Stimulated activated CD4-positive, alpha-beta T cell treated with anti-CD3 and anti-CD28 coated beads, Interleukin-1b, Interleukin-23, amount 100 ng/mL, for 48 hours (primary cell): ENCODE results near the gene ISYNA1.
A peak's percentile ranks its signal among the peaks of the same experiment; 100 is the strongest.
"Not testable (repeated sequence)": the region's sequence is repeated elsewhere in the genome, so short reads cannot be mapped to it uniquely, and the experiment has no call there.

Source experiments
- DNase-seq: peaks from one replicate; pipeline ENCODE4 v3.0.0-alpha.2; 2020

ISYNA1 gene

DNA sequence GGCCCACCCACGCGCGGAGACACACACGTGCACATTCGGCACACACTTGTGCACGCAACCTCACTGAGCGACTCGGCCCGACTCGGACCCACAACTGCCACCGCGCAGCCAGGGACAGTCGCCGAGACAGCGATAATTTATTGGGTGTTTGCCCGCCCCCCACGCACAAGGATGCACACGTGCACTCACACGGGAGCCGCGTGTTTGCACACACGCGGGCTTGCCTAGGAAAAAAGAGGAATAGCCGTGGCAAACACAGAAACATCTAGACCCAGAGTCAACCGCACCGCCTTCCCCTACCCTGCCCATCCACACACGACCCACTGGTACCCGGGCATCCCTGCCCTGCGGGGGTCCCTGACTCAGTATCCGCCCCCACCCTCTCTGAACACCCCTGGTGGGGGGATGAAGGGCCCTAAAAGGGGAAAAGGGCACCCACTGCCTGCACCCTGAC lies 19.9 kb downstream of the ISYNA1 start:
- no peak for DNase-seq

DNA sequence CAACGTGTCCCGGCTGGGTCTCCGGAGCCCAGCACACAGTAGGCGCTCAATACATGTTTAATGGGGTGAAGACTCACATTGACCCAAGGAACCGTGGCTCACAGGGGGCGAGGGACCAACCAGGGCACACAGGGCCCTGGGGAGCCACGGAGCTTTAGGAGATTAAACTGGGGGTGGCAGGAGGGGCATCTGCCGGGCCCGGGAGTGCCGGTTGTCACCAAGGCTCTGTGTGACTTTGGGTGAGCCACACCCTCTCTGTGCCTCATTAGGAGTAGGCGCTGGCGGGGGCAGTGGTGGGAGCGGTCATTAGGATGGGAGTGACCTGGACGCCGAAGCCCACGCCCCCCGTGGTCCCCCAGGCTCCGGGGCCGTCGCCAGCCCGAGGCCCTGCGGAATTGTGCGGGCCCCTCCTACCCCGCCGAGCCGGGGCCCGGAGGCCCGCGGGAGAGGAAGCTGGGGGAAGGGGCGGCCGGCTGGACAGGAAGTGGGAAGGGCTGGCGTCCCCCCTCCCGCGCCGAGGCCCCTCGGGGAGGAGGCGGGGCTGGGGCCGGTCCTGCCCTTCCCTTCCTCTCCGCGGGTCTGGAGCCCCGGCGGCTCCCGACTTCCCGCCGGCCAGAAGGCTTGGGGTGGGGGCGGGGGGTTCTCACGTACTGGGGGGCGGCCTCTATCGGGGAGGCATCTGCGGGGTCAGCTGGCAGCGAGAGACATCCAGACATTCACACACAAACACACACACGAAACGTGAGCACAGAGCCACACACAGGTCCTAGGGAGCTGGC lies 20.5 kb downstream of the ISYNA1 start:
- DNase-seq = no peak

DNA sequence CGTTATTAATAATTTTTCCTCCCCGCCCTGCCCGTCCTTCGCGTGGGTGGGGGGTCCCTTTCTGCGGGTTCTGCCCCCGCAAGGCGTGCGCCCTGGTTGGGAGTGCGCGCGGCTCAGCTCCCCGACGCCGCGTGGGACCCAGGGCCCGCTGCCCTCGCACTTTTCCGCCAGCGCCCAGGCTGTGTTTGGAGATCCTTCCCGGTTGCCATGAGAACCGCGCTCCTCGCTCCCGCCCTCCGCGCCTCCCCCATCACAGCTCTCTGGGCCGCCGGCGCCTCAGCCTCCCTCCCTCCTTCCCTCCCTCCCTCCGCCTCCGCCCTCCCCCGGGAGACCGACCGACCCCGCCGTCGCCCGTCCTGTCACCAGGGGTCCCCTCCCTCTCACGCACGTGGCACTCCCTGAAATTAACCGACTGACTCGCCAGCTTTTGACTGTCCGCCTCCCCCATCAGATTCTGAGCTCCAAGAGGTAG lies 21.1 kb downstream of the ISYNA1 start:
- DNase-seq = peak; percentile 59

- no peak for DNase-seq
Measured at GRCh38 chr19:18415178-18415867, 22.6 kb downstream of the ISYNA1 start.

DNA sequence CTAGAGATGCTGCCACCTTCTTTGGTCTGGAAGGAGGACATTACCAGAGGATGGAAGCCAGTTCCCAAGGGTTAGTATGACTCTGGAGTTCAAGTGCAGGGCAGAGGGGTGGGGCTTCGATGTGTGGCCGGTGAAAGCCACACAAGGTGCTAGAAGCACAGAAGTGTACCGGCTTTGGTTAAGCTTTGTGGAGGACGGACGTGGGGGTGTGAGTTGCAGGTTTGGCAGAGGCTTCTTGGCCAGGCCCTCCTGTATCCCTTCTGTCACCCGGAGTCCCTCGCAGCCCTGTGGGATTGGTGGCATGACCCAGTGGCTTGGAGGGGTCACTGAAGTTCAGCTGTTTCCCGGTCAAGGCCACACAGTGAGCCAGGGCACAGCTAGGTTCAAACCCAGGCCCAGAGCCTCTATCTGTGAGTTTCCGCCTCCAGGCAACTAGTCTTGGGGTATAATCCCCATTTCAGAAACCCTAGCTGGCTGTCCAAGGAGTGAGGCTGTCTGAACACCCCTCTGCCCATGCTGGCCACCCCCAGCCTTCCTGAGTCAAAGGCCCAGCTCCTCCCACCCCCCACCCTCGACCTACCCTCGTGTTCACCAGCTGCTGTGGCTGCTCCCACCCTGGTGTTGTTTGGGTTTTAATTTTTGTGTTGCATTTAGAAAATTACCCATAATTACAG lies 23.3 kb downstream of the ISYNA1 start:
- DNase-seq = no peak

GRCh38 chr19:18412610-18413239 lies 25.2 kb downstream of the ISYNA1 start:
- DNase-seq = no peak

DNA sequence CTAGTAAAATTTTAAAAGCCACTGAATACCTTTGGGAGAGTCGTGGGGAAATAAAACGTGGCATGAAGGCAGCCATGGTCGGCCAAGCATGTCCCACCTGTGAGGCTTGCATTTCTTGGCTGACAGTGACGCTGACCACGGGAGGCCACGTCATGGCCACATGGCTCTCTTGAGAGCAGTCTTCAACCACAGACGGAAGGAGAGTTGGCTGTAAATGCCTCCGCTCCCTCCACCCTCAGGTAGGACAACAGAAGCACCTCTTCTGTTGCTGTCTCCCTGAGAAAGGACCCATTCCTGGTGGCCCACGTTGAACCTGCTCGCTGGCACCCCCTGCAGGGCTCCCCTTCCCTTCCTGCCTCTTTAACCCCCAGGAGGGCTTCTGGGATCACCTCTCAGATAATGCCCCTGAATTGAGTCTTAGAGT lies 29.9 kb downstream of the ISYNA1 start:
- DNase-seq = no peak

DNA sequence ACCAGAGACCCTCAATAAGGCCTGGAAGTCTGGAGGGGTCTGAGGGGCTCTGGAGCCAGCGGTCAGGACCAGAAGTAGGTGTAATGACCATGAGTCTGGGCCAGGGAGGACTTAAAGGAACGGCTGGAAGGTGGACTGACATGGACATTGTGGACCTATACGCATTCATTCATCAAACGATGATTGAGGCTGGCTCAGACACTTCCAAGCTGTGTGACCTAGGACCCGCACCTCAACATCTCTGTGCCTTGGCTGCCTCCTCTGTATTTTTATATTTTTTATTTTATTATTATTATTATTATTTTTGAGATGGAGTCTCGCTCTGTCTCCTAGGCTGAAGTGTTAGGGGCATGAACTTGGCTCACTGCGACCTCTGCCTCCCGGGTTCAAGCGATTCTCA lies 31.2 kb downstream of the ISYNA1 start:
- no peak for DNase-seq

DNA sequence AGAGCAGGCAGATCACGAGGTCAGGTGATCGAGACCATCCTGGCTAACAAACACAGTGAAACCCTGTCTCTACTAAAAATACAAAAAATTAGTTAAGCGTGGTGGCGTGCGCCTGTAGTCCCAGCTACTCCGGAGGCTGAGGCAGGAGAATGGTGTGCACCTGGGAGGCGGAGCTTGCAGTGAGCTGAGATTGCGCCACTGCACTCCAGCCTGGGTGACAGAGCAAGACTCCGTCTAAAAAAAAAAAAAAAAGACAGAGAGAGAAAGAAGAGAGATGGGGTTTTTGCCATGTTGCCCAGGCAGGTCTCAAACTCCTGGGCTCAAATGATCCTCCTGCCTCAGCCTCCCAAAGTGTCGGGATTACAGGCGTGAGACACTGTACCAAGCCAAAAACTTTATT lies 32.2 kb downstream of the ISYNA1 start:
- DNase-seq = not testable (repeated sequence)

DNA sequence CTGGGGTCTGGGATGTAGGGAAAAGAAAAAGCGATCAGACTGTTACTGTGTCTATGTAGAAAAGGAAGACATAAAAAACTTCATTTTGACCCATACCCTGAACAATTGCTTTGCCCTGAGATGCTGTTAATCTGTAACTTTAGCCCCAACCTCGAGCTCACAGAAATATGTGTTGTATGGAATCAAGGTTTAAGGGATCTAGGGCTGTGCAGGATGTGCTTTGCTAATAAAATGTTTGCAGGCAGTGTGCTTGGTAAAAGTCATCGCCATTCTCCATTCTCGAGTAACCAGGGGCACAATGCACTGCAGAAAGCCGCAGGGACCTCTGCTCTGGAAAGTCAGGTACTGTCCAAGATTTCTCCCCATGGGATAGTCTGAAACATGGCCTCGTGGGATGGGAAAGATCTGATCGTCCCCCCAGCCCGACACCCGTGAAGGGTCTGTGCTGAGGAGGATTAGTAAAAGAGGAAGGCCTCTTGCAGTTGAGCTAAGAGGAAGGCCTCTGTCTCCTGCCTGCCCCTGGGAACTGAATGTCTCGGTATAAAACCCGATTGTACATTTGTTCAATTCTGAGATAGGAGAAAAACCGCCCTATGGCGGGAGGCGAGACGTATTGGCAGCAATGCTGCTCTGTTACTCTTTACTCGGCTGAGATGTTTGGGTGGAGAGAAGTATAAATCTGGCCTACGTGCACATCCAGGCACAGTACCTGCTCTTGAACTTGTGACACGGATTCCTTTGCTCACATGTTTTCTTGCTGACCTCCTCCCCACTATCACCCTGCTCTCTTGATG lies 35.3 kb downstream of the ISYNA1 start:
- not testable (repeated sequence) for DNase-seq

- DNase-seq = no peak
Measured at GRCh38 chr19:18401580-18402112, 36.3 kb downstream of the ISYNA1 start.

- no peak for DNase-seq
Measured at GRCh38 chr19:18399008-18399407, 38.9 kb downstream of the ISYNA1 start.

- no peak for DNase-seq
Measured at GRCh38 chr19:18397242-18398202, 40.4 kb downstream of the ISYNA1 start, which contains the start of gene LRRC25. TSS of gene LRRC25 (minus strand) at chr19:18397622. CDS start at chr19:18396963, 659 bp downstream.

DNA sequence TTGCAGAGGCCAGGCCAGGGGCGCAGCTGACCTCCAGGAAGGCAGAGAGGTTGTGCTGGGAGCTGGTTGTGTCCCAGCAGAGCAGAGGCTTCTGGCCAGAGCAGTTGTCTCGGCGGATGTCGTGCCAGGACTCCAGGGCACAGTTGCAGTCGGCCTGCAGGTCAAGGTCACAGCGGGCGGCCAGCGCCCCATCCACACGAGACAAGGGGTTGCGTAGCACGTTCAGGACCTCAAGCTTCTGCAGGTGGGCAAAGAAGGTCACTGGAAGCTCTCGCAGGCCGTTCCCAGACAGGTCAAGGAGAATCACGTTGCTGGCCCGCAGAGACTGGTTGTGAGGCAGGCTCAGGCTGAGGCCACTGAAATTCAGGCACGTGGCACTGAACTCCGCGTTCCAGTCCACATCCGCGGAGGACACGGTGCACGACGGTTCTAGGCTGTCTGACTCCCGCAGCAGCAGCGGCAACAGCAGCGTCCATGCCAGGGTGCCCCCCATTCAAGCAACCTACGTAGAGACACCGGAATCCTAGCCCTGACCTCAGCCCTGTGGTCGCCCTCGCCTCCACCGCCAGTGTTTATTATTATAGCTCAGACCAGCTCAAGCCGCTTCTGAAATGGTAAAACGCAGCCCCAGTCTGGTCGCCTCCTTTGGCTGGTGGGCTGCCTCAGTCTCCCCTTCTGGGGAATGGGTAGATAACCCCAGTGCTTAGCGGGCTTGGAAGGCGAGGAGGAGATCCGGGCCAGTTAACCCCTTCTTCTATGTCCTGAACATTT lies 41.3 kb downstream of the ISYNA1 start:
- no peak for DNase-seq

- DNase-seq = no peak
Measured at GRCh38 chr19:18393836-18394235, 44.1 kb downstream of the ISYNA1 start.

- DNase-seq = no peak
Measured at GRCh38 chr19:18392926-18393325, 45.0 kb downstream of the ISYNA1 start.

DNA sequence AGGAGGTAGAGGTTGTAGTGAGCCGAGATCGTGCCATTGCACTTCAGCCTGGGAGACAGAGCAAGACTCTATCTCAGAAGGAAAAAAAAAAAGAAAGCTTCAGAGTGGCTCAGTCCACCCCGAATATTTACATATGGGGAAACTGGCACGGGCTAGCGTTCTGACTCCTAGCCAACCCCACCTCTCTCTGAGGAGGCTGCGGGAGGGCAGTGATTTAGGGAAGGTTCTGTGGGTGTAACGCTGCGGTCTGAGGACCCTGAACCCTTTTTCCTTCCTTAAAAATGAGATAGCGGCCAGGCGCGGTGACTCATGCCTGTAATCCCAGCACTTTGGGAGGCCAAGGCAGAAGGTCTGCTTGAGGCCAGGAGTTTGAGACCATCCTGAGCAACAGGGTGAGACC lies 45.5 kb downstream of the ISYNA1 start:
- no peak for DNase-seq

DNA sequence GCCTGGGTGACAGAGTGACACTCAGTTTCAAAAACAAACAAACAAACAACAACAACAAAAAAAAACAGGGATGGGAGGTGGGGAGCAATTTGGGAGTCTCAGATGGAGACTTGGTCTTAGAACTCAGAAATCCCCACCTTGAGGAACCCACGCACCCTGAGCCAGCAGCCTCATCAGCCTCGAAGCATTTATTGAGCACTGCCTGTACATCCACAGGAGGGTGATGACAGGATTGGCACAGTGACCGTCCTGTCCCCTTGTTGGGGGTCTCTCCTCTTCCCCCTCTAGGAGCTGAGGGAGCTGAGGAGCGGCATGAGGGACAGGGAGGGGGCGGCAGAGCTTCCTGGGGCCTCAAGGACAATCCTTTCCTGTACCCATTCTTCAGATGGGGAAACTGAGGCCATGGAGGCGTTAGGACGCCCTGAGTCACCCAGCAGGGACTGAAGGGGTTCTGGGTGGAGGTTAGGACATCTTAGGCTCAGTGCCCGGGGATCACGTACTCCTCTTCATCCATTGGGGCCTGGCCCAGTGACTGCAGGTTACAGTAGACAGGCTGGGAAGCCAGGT lies 46.3 kb downstream of the ISYNA1 start:
- DNase-seq = no peak
